GM18511 (cell line): Measurements from ENCODE around the gene C1orf21.

Experiments used
- ATAC-seq: cut with Tn5 transposase; IDR thresholded peaks from one replicate; pipeline ENCODE4 v1.9.1; 2021; ENCODE audit warnings: mild to moderate bottlenecking, moderate library complexity; ENCODE audit not compliant: unreplicated experiment

C1orf21 gene

DNA sequence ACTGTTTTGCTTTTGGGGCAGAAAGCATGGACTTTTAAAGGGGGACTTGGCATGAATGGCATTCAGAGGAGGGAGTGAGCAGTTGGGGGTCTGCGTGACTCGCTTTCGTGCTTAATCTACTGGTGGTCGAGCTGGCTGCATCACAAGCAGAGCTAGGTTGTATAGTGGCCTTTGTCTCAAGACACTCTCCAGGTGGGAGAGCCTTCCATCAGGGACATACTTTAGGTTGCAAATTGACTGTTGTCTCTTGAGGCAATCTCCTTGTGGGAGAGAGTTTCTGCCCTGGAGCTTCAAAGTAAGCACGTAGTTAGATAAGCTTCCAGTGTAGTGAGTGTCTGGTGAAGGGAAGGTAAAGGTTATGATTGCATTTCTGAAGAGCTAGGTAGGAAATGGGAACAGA, 93.9 kb downstream of the C1orf21 start:
- no peak for ATAC-seq

DNA sequence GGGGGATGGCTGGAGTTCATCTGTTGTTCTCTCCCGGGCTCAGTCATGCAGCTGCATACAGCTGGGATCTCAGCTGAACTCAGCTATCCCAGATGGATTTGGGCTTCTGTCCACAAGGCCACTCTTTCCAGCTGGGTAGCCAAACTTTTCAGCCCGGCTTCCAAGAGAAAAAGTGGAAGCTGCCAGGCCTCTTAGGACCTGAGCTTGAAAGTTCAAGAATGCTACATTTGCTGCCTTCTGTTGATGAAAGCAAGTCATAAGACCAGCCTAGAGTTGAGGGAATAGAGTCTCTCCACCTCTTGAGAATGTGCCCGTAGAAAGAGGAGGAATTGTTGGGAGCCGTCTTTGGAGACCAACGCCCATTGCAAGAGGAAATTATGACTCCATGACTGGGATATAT, 95.3 kb downstream of the C1orf21 start:
- ATAC-seq, result no peak

- ATAC-seq, result no peak
Measured at GRCh38 chr1:184483101-184483683, 96.4 kb downstream of the C1orf21 start.

- no peak for ATAC-seq
Measured at GRCh38 chr1:184485751-184486723, 99.2 kb downstream of the C1orf21 start.

GRCh38 chr1:184486761-184487445, 100.1 kb downstream of the C1orf21 start:
- no peak for ATAC-seq

DNA sequence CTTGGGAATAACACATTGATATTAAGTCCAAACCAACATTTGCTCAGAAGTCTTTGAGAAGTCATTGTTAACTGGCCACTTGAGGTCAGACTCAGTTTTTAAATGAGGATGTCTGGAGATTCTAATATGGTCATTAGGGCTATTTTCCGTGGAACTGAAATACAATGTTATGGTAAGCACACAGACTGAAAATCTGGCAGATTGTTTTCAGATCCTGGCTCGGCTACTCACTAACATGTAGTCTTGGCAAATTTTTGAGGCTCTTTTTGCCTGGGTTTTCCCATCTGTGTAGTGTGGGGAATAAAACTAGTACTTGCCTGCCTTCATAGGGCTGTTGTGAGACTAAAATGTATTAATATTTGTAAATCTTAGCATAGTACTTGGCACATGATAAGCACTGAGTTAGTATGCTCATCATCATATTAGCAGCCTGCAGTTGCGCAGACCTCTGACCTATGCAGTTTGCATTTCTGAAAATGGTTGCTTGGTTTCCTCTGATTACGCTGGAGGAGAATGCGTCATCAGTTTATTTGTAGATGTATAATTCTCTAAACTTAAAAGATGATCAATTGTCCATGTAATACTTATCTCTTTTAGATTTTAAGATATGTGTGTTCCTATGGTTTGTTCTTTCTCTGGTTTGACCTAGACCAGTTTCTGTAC, 100.8 kb downstream of the C1orf21 start:
- no peak for ATAC-seq

DNA sequence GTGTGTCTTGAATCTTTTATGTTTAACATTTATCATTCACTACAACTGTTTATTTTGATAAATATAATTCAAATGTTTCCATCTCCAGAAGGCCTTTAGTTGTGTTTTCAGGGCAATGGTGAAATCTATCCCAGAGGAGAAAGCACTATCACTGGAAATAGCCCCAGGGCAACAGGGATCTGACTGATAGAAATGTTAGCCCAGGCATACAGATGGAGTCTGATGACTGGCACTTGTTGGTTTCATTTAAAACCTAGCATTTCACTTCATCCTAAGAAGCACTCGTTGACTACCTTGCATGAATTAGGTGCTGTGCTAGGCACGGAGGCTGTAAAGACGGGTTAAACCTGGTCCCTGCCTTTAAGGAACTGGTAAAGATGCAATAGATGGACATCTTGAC, 103.1 kb downstream of the C1orf21 start:
- ATAC-seq, result no peak

GRCh38 chr1:184492536-184492935, 105.7 kb downstream of the C1orf21 start:
- ATAC-seq, result no peak

- ATAC-seq, result no peak
Measured at GRCh38 chr1:184493987-184494388, 107.2 kb downstream of the C1orf21 start.

GRCh38 chr1:184494929-184495328, 108.1 kb downstream of the C1orf21 start:
- peak; percentile 83 for ATAC-seq

DNA sequence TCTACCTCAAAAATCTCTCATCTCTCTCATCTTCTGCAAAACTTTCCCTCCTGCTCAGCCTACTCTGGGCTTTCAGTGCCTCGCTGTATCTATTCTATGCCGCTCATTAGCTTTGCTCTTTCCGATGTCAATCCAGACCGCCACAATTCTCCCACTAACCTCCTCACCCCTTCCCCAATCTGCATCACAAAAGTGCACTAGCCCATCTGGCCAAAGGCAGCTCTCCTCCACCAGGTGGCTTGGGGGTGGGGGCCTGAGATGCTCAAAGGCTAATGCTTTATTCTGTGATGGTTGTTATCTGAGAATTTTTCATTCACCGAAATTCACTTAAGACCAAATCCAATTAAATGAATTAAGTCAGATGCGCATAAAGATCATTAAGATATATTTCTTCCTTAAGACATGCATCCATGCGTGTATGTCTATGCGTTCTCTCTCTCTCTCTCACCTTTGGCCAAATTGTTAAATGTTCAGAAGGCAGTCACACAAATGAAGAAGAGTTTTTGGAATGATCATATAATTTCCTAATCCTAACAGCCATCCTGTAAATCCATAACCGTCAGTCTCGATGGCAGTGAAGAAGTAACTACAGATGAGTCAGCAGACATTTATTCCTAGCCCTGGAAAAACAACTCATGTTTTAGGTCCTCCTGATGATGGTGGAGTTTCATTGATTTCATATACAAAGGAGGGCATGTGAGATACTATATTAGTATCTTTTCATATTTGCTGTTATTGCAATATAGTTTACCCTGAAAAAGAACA, 111.3 kb downstream of the C1orf21 start:
- no peak for ATAC-seq

DNA sequence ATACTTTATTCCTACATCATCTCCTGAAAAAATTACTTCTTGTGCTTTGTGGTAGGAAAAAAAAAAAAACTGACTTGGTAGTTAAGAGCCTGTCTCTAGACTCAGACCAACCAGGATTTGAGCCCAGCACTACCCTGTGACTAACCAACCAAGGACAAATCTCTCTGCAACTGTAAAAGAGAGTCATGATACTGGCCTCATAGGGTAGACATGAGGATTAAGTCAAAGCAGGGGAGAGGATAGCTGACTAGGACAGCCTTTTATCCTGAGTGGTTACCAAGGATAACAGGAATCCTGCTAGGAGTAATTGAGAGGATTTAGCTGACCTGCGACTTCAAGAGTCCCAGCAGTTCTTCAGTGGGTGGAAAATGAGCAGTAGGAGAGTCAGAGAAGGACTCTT, 112.8 kb downstream of the C1orf21 start:
- no peak for ATAC-seq

- ATAC-seq, result no peak
Measured at GRCh38 chr1:184502161-184502560, 115.3 kb downstream of the C1orf21 start.

GRCh38 chr1:184503221-184503749, 116.5 kb downstream of the C1orf21 start:
- ATAC-seq, result no peak

- ATAC-seq, result no peak
Measured at GRCh38 chr1:184504040-184504954, 117.5 kb downstream of the C1orf21 start.

DNA sequence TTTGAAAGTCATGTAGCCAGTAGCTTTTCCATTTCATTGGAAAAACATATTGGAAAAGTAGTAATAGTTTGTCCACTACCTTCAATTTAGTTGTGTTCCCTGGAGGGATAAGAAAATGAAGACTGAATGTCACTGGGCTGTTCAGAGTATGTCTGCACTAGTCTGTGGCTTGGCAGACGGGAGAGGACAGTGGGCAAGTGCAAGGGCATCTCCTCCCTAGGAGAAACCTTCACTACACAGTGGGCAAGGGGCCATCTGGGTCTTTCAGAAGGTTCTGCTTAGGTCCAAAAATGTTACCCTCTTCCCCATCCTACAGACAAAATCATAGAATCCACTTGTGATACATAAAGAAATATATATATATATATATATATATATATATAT, 118.1 kb downstream of the C1orf21 start:
- ATAC-seq, result no peak

- no peak for ATAC-seq
Measured at GRCh38 chr1:184506481-184506880, 119.7 kb downstream of the C1orf21 start.

- no peak for ATAC-seq
Measured at GRCh38 chr1:184507165-184507564, 120.3 kb downstream of the C1orf21 start.

DNA sequence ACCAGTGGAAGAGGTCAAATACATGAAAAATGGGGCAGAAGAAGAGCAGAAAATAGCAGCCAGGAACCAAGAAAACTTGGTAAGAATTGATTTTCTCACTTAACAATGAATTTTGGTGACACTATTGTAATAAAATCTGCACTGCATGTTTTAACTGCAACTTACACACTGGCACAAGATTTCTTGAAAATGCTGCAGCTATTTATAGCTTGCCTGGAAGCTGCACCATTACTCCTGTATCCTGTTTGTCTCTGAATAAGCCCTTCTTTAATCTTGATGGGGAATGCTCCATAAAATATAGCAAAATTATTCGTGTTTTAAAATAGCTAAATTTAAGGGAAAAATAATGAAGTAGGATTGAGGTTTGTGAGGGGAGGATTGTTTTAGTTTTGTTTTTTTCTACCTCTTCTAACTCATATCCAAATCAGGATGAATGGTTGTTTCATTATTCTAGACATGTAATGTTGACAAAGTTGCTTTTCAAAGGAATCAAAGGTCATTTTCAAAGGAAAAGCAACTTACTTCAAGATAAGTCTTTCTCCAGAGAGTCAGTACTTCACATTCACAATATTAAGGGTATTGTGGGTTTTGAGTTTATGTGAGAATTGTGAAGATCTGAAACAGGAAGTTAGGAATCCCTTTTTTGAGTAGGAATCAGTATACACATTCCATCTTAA, 120.9 kb downstream of the C1orf21 start:
- ATAC-seq, result no peak
